ENCODE data around the gene RUNX2.

GRCh38 chr6:45521226-45521625 is 193.1 kb downstream of the RUNX2 start:
- TF ChIP-seq CTCF (conservative IDR thresholded peaks at IDR 0.05; ENCODE audit: low read length) (no peak), EZH2phosphoT487 (IDR thresholded peaks at IDR 0.05; ENCODE audit: borderline replicate concordance, low read depth, low read length) (no peak)

All from OCI-LY7 (cell line).